ENCODE measurements around the gene EVI2B. TPM values are rescaled to one million over a fixed set of nuclear protein-coding genes. Genes with fewer than 3 reads are reported as not detected.
"Not testable (repeated sequence)": the region's sequence is repeated elsewhere in the genome, so short reads cannot be mapped to it uniquely, and the experiment has no call there.

Gene EVI2B
- total RNA-seq, 2 donors from 2014 or later: 0.99 to 4.9 TPM

DNA sequence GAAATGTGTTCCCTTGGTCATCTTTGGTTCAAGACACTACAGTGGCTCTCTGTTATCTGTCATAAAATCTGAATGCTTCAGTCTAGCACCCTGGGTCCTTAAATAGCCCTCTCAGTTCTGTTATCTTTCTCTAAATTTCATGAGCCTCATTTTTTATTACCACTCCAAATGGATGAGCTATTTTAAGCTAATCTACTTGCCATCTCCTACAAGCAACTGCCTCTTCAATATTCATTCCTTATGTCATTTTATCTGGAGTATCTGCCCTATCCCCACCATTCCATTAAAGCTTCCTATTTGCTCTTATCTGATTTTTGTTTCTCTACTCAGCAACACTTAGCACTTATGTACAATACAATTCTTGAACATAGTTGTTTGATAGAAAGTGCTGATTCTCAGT, 35.6 kb upstream of the EVI2B start:
- no peak for ATAC-seq
- Histone ChIP-seq H3K36me3 (replicated peaks in 1 of 2; ENCODE audit: insufficient read depth in 1 of 2, low read depth in 2 of 2) (peaks cover 0 to 12% of the 10 kb centered on the region in 2 donors), H3K9me3 (no peaks in the 10 kb centered on the region), H3K27me3 (no peaks in the 10 kb centered on the region), H3K4me1 (no peaks in the 10 kb centered on the region), H3K4me3 (no peak overlapping the region), H3K27ac (no peak overlapping the region)
- DNase-seq: no peak
- TF ChIP-seq POLR2A (IDR thresholded peaks at IDR 0.05): no peak
- no peak for TF ChIP-seq CTCF (IDR thresholded peaks at IDR 0.05)
- intact Hi-C loops (cut with DNase I): no loop called here

DNA sequence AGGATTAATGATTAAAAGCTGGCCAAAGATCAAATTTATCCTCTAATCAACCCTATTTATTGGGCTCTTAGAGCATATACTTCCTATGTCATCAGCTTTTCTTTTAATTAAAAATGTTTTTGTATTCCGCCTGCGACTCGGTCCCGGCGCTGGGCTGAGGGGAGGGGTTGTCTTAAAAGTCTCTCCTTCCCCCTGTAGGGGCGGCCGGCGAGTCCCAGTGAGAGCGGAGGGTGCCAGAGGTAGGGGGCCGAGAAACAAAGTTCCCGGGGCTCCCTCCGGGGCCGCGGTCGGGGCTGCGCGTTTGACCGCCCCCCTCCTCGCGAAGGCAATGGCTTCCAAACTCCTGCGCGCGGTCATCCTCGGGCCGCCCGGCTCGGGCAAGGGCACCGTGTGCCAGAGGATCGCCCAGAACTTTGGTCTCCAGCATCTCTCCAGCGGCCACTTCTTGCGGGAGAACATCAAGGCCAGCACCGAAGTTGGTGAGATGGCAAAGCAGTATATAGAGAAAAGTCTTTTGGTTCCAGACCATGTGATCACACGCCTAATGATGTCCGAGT, 31.4 kb upstream of the EVI2B start:
- H3K36me3 ChIP-seq (replicated peaks in 1 of 2; ENCODE audit: insufficient read depth in 1 of 2, low read depth in 2 of 2); intact Hi-C loops (cut with DNase I); H3K4me3 ChIP-seq; H3K27ac ChIP-seq; ATAC-seq; H3K4me1 ChIP-seq; DNase-seq; H3K9me3 ChIP-seq; H3K27me3 ChIP-seq: not testable (repeated sequence)
- 91 to 97% methylated on average over 11 to 13 of the region's 34 CpGs for WGBS, 2 donors

GRCh38 chr17:31339906-31340661, 26.2 kb upstream of the EVI2B start:
- Histone ChIP-seq H3K27me3 (no peaks in the 10 kb centered on the region), H3K27ac (no peak overlapping the region), H3K36me3 (replicated peaks in 1 of 2; ENCODE audit: insufficient read depth in 1 of 2, low read depth in 2 of 2) (peaks cover 0 to 12% of the 10 kb centered on the region in 2 donors), H3K4me3 (no peak overlapping the region), H3K4me1 (no peaks in the 10 kb centered on the region), H3K9me3 (no peaks in the 10 kb centered on the region)
- DNase-seq (no peak), ATAC-seq (no peak)
- TF ChIP-seq POLR2A (IDR thresholded peaks at IDR 0.05): no peak
- TF ChIP-seq CTCF (IDR thresholded peaks at IDR 0.05): no peak
- WGBS, 2 donors: 87 to 91% methylated on average over 6 of the region's 6 CpGs
- intact Hi-C loops (cut with DNase I): no loop called here

GRCh38 chr17:31329221-31329620, 15.4 kb upstream of the EVI2B start:
- no peaks in the 10 kb centered on the region for H3K27me3 ChIP-seq
- H3K9me3 ChIP-seq: no peaks in the 10 kb centered on the region
- peaks cover 0 to 5% of the 10 kb centered on the region in 2 donors for H3K36me3 ChIP-seq (replicated peaks in 1 of 2; ENCODE audit: insufficient read depth in 1 of 2, low read depth in 2 of 2)
- TF ChIP-seq CTCF (IDR thresholded peaks at IDR 0.05): no peak
- TF ChIP-seq POLR2A (IDR thresholded peaks at IDR 0.05): no peak
- intact Hi-C loops (cut with DNase I): no loop called here
- DNase-seq (no peak), ATAC-seq (no peak)
- H3K4me1 ChIP-seq: no peaks in the 10 kb centered on the region
- no peak overlapping the region for H3K27ac ChIP-seq
- no peak overlapping the region for H3K4me3 ChIP-seq

DNA sequence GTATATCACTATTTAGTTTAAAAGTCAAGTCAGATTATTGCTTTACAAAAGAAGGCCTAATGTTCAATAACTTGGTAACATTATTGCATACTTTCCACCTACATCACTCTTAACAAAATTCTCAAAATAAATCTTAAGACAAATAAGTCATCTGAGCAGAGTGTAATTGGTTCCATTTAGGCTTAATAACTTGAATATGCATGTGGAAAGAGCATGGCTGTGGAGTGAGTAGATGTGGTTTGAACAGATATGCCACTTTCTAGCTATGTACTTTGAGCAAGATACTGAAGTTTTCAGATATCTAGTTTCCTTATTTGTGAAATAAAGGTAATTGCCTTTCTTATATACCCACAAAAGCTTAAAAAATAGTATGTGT, 14.3 kb upstream of the EVI2B start:
- DNase-seq: no peak
- H3K4me3 ChIP-seq: no peak overlapping the region
- H3K27me3 ChIP-seq: no peaks in the 10 kb centered on the region
- intact Hi-C loops (cut with DNase I): no loop called here
- ATAC-seq: no peak
- H3K4me1 ChIP-seq: no peaks in the 10 kb centered on the region
- peaks cover 0 to 5% of the 10 kb centered on the region in 2 donors for H3K36me3 ChIP-seq (replicated peaks in 1 of 2; ENCODE audit: insufficient read depth in 1 of 2, low read depth in 2 of 2)
- TF ChIP-seq CTCF (IDR thresholded peaks at IDR 0.05) (no peak), POLR2A (IDR thresholded peaks at IDR 0.05) (no peak)
- no peak overlapping the region for H3K27ac ChIP-seq
- H3K9me3 ChIP-seq: no peaks in the 10 kb centered on the region

Data from body of pancreas (tissue), 4 donors.